Left ventricle myocardium inferior (tissue), 1 donor: ENCODE results near the gene NUDT19. TPM values are rescaled to one million over a fixed set of nuclear protein-coding genes. Genes with fewer than 3 reads are reported as not detected.
"Not testable (repeated sequence)": the region's sequence is repeated elsewhere in the genome, so short reads cannot be mapped to it uniquely, and the experiment has no call there.

ENCODE experiments used
- DNase-seq: peaks from one replicate; pipeline ENCODE4 v3.0.0-alpha.2; 2020
- H3K27ac ChIP-seq: fragments of 200-600 bp; replicated peaks from 2 replicates; pipeline ENCODE4 v1.8.0; 2021
- H3K27me3 ChIP-seq: fragments of 200-600 bp; 2 replicates; pipeline ENCODE4 v1.8.0; 2021; ENCODE audit warnings: low read depth
- H3K36me3 ChIP-seq: fragments of 200-600 bp; 2 replicates; pipeline ENCODE4 v1.8.0; 2021
- H3K4me1 ChIP-seq: fragments of 200-600 bp; 2 replicates; pipeline ENCODE4 v1.8.0; 2021
- H3K4me3 ChIP-seq: fragments of 200-600 bp; 2 replicates; pipeline ENCODE4 v1.8.0; 2021; ENCODE audit warnings: mild to moderate bottlenecking, moderate library complexity
- H3K9me3 ChIP-seq: fragments of 200-600 bp; replicated peaks from 2 replicates; pipeline ENCODE4 v1.8.0; 2021
- CTCF ChIP-seq: fragments of 200-600 bp; IDR thresholded peaks from 2 replicates; pipeline ENCODE4 v1.8.0; 2021; ENCODE audit warnings: antibody characterized with exemption, mild to moderate bottlenecking, borderline replicate concordance
- intact Hi-C: fragments of 100-400 bp; cut with micrococcal nuclease; formaldehyde crosslinking; loops from one replicate; pipeline ENCODE4 v1.11.0; 2022
- total RNA-seq: library from RNA; stranded (reverse); fragmentation: NEBNext Ultra II Directional; extraction: Animal tissue kit (Norgen Biotek cat#: 25700); gene quantifications from one replicate; pipeline ENCODE4 v1.2.1, GENCODE V29; 2021
- donor health status: DM: no; HTN: yes; CAD: no; lungs with severe emphysema.

NUDT19 gene
- total RNA-seq, 1 donor from 2014 or later, result 22.7 TPM

- TF ChIP-seq CTCF, result no peak
- Histone ChIP-seq H3K27me3 (no peaks in the 10 kb centered on the region), H3K9me3 (no peaks in the 10 kb centered on the region), H3K27ac (peak overlapping the region; percentile 89), H3K36me3 (peaks cover 60% of the 10 kb centered on the region), H3K4me1 (peaks cover 35% of the 10 kb centered on the region), H3K4me3 (no peak overlapping the region)
- intact Hi-C loops, result no loop called here
- no peak for DNase-seq
Measured at GRCh38 chr19:32650671-32651070, 41.0 kb upstream of the NUDT19 start.

GRCh38 chr19:32651729-32652140 lies 39.9 kb upstream of the NUDT19 start:
- Histone ChIP-seq H3K4me1 (peaks cover 35% of the 10 kb centered on the region), H3K36me3 (peaks cover 58% of the 10 kb centered on the region), H3K9me3 (no peaks in the 10 kb centered on the region), H3K27ac (peak overlapping the region; percentile 89), H3K27me3 (no peaks in the 10 kb centered on the region), H3K4me3 (no peak overlapping the region)
- DNase-seq, result peak; percentile 55
- TF ChIP-seq CTCF, result no peak
- intact Hi-C loops, result no loop called here

- H3K4me3 ChIP-seq, H3K27me3 ChIP-seq, intact Hi-C loops, H3K9me3 ChIP-seq, DNase-seq: not testable (repeated sequence)
- H3K4me1 ChIP-seq, result peaks cover 35% of the 10 kb centered on the region
- H3K27ac ChIP-seq, result peak overlapping the region; percentile 89
- H3K36me3 ChIP-seq, result peaks cover 56% of the 10 kb centered on the region
Measured at GRCh38 chr19:32652331-32652730, 39.3 kb upstream of the NUDT19 start.

- H3K4me3 ChIP-seq, result no peak overlapping the region
- intact Hi-C loops, result no loop called here
- H3K36me3 ChIP-seq, result peaks cover 55% of the 10 kb centered on the region
- peak overlapping the region; percentile 89 for H3K27ac ChIP-seq
- no peak for TF ChIP-seq CTCF
- H3K9me3 ChIP-seq, result no peaks in the 10 kb centered on the region
- H3K4me1 ChIP-seq, result peaks cover 35% of the 10 kb centered on the region
- peak; percentile 81 for DNase-seq
- no peaks in the 10 kb centered on the region for H3K27me3 ChIP-seq
Measured at GRCh38 chr19:32652894-32653598, 38.6 kb upstream of the NUDT19 start.

- no peak for DNase-seq
- Histone ChIP-seq H3K27me3 (no peaks in the 10 kb centered on the region), H3K4me3 (no peak overlapping the region), H3K36me3 (peaks cover 55% of the 10 kb centered on the region), H3K9me3 (no peaks in the 10 kb centered on the region), H3K27ac (peak overlapping the region; percentile 89), H3K4me1 (peaks cover 35% of the 10 kb centered on the region)
- TF ChIP-seq CTCF, result no peak
- intact Hi-C loops, result no loop called here
Measured at GRCh38 chr19:32653599-32653915, 38.1 kb upstream of the NUDT19 start.

GRCh38 chr19:32656379-32656778 lies 35.2 kb upstream of the NUDT19 start:
- intact Hi-C loops, H3K4me3 ChIP-seq, H3K27me3 ChIP-seq, H3K27ac ChIP-seq, H3K9me3 ChIP-seq, DNase-seq: not testable (repeated sequence)
- peaks cover 27% of the 10 kb centered on the region for H3K4me1 ChIP-seq
- peaks cover 52% of the 10 kb centered on the region for H3K36me3 ChIP-seq
